Mesothelial cell of epicardium (in vitro differentiated cells): ENCODE measurements around the gene NCKAP5. TPM values are rescaled to one million over a fixed set of nuclear protein-coding genes. Genes with fewer than 3 reads are reported as not detected.

Source experiments
- DNase-seq, 2 experiments: peaks; one replicate each; pipeline ENCODE4 v3.0.0; 2021; ENCODE audit warnings: low spot score in 2 of 2; ENCODE audit not compliant: unreplicated experiment in 2 of 2
- H3K27ac Mint-ChIP-seq: 2 replicates; pipeline ENCODE4 v1.8.0; 2021; ENCODE audit warnings: mixed read lengths
- H3K27me3 Mint-ChIP-seq: 2 replicates; pipeline ENCODE4 v1.8.0; 2021; ENCODE audit warnings: low read depth, mixed read lengths
- H3K36me3 Mint-ChIP-seq: 2 replicates; pipeline ENCODE4 v1.8.0; 2021; ENCODE audit warnings: mixed read lengths
- H3K4me1 Mint-ChIP-seq: 2 replicates; pipeline ENCODE4 v1.8.0; 2021; ENCODE audit warnings: mixed read lengths
- H3K4me3 Mint-ChIP-seq: 2 replicates; pipeline ENCODE4 v1.8.0; 2021; ENCODE audit warnings: mild to moderate bottlenecking, moderate library complexity, mixed read lengths
- H3K9me3 Mint-ChIP-seq: 2 replicates; pipeline ENCODE4 v1.8.0; 2021; ENCODE audit warnings: mixed read lengths
- CTCF ChIP-seq: fragments of 200-600 bp; sonication (generic); IDR thresholded peaks from one replicate; pipeline ENCODE4 v1.5.0; 2021; ENCODE audit warnings: antibody characterized with exemption; ENCODE audit not compliant: unreplicated experiment
- total RNA-seq: library from RNA; stranded (reverse); gene quantifications from 3 replicates; pipeline ENCODE4 v1.2.1, GENCODE V29; 2021

NCKAP5 gene
- total RNA-seq, 1 donor from 2014 or later: 2.1 TPM

GRCh38 chr2:132896073-132896472, 672.2 kb downstream of the NCKAP5 start:
- no peak overlapping the region for H3K27ac Mint-ChIP-seq
- H3K9me3 Mint-ChIP-seq: peaks cover 6% of the 10 kb centered on the region
- DNase-seq: no peak
- H3K4me1 Mint-ChIP-seq: no peaks in the 10 kb centered on the region
- H3K27me3 Mint-ChIP-seq: no peaks in the 10 kb centered on the region
- H3K36me3 Mint-ChIP-seq: no peaks in the 10 kb centered on the region
- TF ChIP-seq CTCF: no peak
- H3K4me3 Mint-ChIP-seq: no peak overlapping the region

GRCh38 chr2:132891498-132891897, 676.8 kb downstream of the NCKAP5 start:
- Mint-ChIP-seq H3K4me1 (no peaks in the 10 kb centered on the region), H3K27me3 (no peaks in the 10 kb centered on the region), H3K36me3 (no peaks in the 10 kb centered on the region), H3K9me3 (peaks cover 7% of the 10 kb centered on the region), H3K27ac (no peak overlapping the region), H3K4me3 (no peak overlapping the region)
- no peak for TF ChIP-seq CTCF
- DNase-seq: no peak

- Mint-ChIP-seq H3K9me3 (peaks cover 13% of the 10 kb centered on the region), H3K36me3 (no peaks in the 10 kb centered on the region), H3K4me3 (no peak overlapping the region), H3K27ac (no peak overlapping the region), H3K27me3 (no peaks in the 10 kb centered on the region), H3K4me1 (no peaks in the 10 kb centered on the region)
- no peak for TF ChIP-seq CTCF
- no peak for DNase-seq
These were observed 681.7 kb downstream of the NCKAP5 start for GRCh38 chr2:132886574-132886973.

GRCh38 chr2:132884705-132885104, 683.6 kb downstream of the NCKAP5 start:
- peaks cover 16% of the 10 kb centered on the region for H3K9me3 Mint-ChIP-seq
- DNase-seq: no peak
- no peak overlapping the region for H3K4me3 Mint-ChIP-seq
- no peaks in the 10 kb centered on the region for H3K27me3 Mint-ChIP-seq
- no peak overlapping the region for H3K27ac Mint-ChIP-seq
- no peaks in the 10 kb centered on the region for H3K4me1 Mint-ChIP-seq
- TF ChIP-seq CTCF: no peak
- no peaks in the 10 kb centered on the region for H3K36me3 Mint-ChIP-seq

GRCh38 chr2:132884292-132884691, 684.0 kb downstream of the NCKAP5 start:
- Mint-ChIP-seq H3K36me3 (no peaks in the 10 kb centered on the region), H3K27me3 (no peaks in the 10 kb centered on the region), H3K4me3 (no peak overlapping the region), H3K4me1 (no peaks in the 10 kb centered on the region), H3K9me3 (peaks cover 18% of the 10 kb centered on the region), H3K27ac (no peak overlapping the region)
- TF ChIP-seq CTCF: no peak
- DNase-seq: no peak

- no peaks in the 10 kb centered on the region for H3K27me3 Mint-ChIP-seq
- no peak for DNase-seq
- no peaks in the 10 kb centered on the region for H3K4me1 Mint-ChIP-seq
- peaks cover 18% of the 10 kb centered on the region for H3K9me3 Mint-ChIP-seq
- H3K4me3 Mint-ChIP-seq: no peak overlapping the region
- TF ChIP-seq CTCF: no peak
- H3K27ac Mint-ChIP-seq: no peak overlapping the region
- H3K36me3 Mint-ChIP-seq: no peaks in the 10 kb centered on the region
These were observed 684.8 kb downstream of the NCKAP5 start for GRCh38 chr2:132883430-132883829.
